Measurements from ENCODE around the gene MIPEP. TPM values are rescaled to one million over a fixed set of nuclear protein-coding genes. Genes with fewer than 3 reads are reported as not detected.

The MIPEP gene
- total and polyA plus RNA-seq, 9 of the 15 experiments (the other 6 are each of a cell fraction or from before 2014, with no cell fraction given), result 1.7 to 19.3 (median 13.1) TPM

GRCh38 chr13:23888658-23889614 lies at the start of gene MIPEP (continued):
- TF ChIP-seq E2F6 (IDR thresholded peaks at IDR 0.05; ENCODE audit: borderline replicate concordance in 1 of 2, extremely low read depth in 1 of 2, insufficient read depth in 1 of 2, insufficient read length in 1 of 2, low read depth in 1 of 2, low read length in 1 of 2, poor library complexity in 1 of 2, severe bottlenecking in 1 of 2) (peak; percentile 51 to 55), RERE (CRISPR knock-in tag; IDR thresholded peaks at IDR 0.05; ENCODE audit: borderline replicate concordance) (no peak), SNIP1 (IDR thresholded peaks at IDR 0.05; ENCODE audit: low read depth) (peak; percentile 54; the same call in 1 of the 2 replicates), NCOR1 (IDR thresholded peaks at IDR 0.05) (no peak), ZNF445 (CRISPR knock-in tag; IDR thresholded peaks at IDR 0.05; ENCODE audit: low read depth) (no peak), ZNF518B (CRISPR knock-in tag; IDR thresholded peaks at IDR 0.05) (no peak), MXI1 (IDR thresholded peaks at IDR 0.05; ENCODE audit: low read depth, low read length) (peak; percentile 85), ELF1 (tag; IDR thresholded peaks at IDR 0.05) (peak; percentile 98), ZNF79 (CRISPR knock-in tag; IDR thresholded peaks at IDR 0.05; ENCODE audit: low read depth) (no peak), RAD51 (IDR thresholded peaks at IDR 0.05; ENCODE audit: borderline replicate concordance, low read depth) (peak; percentile 91), TRIM25 (IDR thresholded peaks at IDR 0.05; ENCODE audit: borderline replicate concordance) (no peak), RFX1 (IDR thresholded peaks at IDR 0.05) (peak; percentile 91), BMI1 (IDR thresholded peaks at IDR 0.05; ENCODE audit: low read length) (no peak), CCNT2 (IDR thresholded peaks at IDR 0.05; ENCODE audit: borderline replicate concordance, extremely low read depth, insufficient read length, low read depth, low read length) (no peak)

All from K562 (cell line).